HFF-Myc (cell line): ENCODE measurements around the gene DTHD1.

ENCODE experiments used
- DNase-seq: peaks from one replicate; pipeline ENCODE4 v3.0.0-alpha.2; 2011; ENCODE audit warnings: low read depth; ENCODE audit errors: extremely low read depth
- H3K4me3 ChIP-seq: replicated peaks from 2 replicates; pipeline ENCODE4 v1.5.1; 2011; ENCODE audit warnings: low read depth, mild to moderate bottlenecking, control low read depth, low read length
- CTCF ChIP-seq: IDR thresholded peaks from 2 replicates; pipeline ENCODE4 v1.5.1; 2012; ENCODE audit warnings: mild to moderate bottlenecking, low read depth, low read length, control low read depth; ENCODE audit errors: missing control alignments

The DTHD1 gene

DNA sequence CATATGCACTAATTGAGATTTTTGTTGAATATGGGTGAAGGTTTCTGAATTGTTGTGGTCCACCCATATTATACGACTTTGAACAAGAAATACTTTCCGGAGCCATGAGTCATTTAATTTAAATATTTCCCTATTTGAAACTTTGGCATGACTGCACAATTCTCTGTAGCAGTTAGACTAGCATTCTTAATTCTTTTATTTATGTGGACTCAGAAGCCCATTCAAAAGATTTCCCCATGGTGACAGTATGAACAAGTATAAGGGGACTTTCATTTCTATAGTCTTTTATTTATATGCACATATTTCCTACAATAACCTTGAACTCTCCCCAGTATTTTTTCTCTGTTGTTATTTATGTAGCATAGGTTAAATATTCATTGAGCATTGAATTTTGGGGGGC is 72.6 kb downstream of the DTHD1 start:
- no peak for DNase-seq
- no peak overlapping the region for H3K4me3 ChIP-seq
- TF ChIP-seq CTCF: no peak

- no peak for TF ChIP-seq CTCF
- no peak for DNase-seq
Measured at GRCh38 chr4:36358173-36358572, 76.8 kb downstream of the DTHD1 start.

GRCh38 chr4:36360755-36361154 is 79.3 kb downstream of the DTHD1 start:
- no peak overlapping the region for H3K4me3 ChIP-seq
- TF ChIP-seq CTCF: no peak
- no peak for DNase-seq

More at GRCh38 chr4:36358173-36358572, 76.8 kb downstream of the DTHD1 start:
- no peak overlapping the region for H3K4me3 ChIP-seq

- no peak for DNase-seq
- TF ChIP-seq CTCF: no peak
- no peak overlapping the region for H3K4me3 ChIP-seq
Measured at GRCh38 chr4:36363024-36363423, 81.6 kb downstream of the DTHD1 start.

- H3K4me3 ChIP-seq: no peak overlapping the region
- no peak for TF ChIP-seq CTCF
- no peak for DNase-seq
Measured at GRCh38 chr4:36374836-36375511, 93.6 kb downstream of the DTHD1 start.

- H3K4me3 ChIP-seq: no peak overlapping the region
- no peak for DNase-seq
- TF ChIP-seq CTCF: no peak
Measured at GRCh38 chr4:36385951-36386571, 104.6 kb downstream of the DTHD1 start.
